CD4-positive, alpha-beta T cell treated with Interleukin-15 for 1 hour (primary cell): ENCODE results near the gene TMTC3.
"Not testable (repeated sequence)": the region's sequence is repeated elsewhere in the genome, so short reads cannot be mapped to it uniquely, and the experiment has no call there.

Experiments used
- DNase-seq: peaks from one replicate; pipeline ENCODE4 v3.0.0-alpha.2; 2020

TMTC3 gene

DNA sequence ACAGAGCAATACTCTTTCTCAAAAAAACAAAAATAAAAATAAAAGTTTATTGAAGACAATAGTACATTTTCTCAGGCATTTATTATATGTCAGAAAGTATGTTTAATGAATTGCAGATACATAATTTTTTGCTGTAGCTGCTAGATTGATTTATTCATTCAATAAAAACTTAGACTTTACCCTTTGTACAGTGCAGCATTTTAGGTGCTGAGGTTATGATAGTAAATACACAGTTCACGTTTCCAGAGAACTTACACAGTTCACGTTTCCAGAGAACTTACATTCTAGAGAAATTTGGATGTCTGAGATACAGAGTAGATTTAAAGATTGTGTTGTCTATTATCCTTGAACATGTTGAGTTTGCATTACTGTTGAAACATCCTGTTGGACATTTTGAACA, 25.3 kb downstream of the TMTC3 start:
- DNase-seq = no peak

DNA sequence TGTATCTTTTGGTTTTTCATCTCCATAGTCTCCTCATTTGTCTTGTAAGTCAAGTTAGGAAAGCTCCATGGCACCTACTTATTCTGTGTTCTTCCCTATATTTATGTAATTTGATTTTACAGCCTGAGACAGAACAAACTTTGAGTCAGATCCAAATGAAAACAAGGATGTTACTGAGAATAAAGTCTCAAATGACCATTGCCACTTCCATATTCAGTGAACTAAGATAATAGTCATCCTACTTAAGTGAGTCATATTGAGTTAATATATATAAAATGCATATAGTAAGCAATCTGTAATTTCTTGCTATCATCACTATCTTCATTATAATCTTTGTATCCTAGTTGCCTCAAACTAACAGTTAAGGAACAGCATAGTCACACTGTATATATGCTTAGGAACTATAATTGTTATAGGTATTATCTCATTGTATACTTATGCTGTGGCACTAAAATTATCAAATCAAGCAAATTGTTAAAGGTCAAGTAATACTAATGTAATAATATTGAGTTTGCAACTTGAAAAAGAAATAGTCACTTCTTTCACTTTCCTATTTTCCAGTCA, 30.8 kb downstream of the TMTC3 start:
- no peak for DNase-seq

DNA sequence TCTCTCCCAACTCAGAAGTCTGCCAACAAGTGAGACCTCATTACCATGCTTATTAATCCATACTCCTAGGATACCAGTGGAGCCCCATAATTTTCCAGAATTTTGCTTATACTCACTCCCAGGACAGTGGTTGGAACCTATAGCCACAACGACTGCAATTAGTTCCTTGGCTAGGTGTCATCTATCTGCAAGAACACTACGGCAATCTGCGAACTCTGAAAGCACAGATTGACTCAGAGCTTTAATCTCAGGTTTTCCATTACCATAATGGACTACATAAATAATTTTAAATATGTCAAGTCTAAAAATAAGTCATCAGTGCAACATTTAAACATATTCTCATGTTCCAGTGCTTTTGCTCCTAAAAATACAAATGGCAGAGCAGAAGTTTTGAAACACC, 33.4 kb downstream of the TMTC3 start:
- no peak for DNase-seq

- no peak for DNase-seq
Observed at GRCh38 chr12:88179436-88180014, 37.4 kb downstream of the TMTC3 start.

GRCh38 chr12:88181881-88182280, 39.8 kb downstream of the TMTC3 start:
- no peak for DNase-seq

DNA sequence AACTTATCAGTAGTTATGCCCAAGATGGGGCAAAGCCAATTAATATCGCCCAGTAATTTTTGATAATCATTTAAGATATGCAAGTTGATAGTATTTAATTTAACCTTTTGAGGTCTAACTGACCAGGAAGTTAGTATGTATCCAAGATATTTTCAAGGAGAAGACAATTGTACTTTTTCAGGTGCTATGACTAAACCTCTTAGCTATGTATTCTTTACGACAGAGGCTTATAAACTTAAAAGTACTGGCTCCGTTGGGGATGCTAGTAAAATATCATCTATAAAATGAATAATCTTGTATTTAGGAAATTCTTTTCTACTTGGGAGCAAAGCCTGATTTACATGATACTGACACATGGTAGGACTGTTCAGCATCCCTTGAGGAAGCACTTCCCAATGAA, 40.3 kb downstream of the TMTC3 start:
- DNase-seq = no peak

DNA sequence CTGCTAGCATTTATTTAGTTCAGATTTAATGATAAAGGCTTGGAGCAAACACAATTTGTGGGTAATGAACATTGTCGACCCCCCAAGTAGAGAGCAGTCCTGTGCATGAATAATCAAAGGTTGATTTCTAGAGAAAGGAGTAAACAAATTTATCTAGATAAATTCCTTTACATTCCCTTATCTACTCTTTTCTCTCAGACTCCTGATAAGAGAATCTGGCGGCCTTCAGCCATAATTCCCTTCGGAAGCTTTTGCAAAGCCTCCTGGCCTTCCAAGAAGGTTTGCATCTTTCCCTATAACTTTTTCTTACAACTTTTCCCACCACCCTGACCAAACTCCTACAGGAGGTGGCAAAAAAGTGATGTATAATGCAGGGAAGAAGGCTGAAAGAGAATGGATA, 42.1 kb downstream of the TMTC3 start:
- DNase-seq = no peak

- DNase-seq = no peak
Observed at GRCh38 chr12:88185279-88185678, 43.2 kb downstream of the TMTC3 start.

GRCh38 chr12:88185988-88186387, 43.9 kb downstream of the TMTC3 start:
- DNase-seq = no peak

DNA sequence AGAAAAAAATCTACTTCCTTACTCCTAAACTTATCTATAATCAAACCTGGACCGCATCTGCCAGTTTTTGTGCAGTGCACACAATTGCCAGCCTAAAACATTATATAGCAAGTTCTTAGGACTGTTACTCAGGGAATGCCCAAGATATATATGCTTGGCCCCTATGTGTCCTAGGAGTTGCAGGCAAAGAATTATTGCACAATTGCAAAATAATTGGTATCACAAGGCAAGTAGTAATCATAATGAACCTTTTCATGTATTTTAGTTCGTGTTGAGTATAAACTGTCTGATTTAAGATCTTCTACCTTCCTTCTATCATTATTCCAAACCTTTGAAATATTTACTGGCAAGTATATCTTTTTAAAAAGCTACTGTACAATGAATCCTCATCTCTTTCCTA, 45.5 kb downstream of the TMTC3 start:
- no peak for DNase-seq

- no peak for DNase-seq
Observed at GRCh38 chr12:88188180-88188579, 46.1 kb downstream of the TMTC3 start.

GRCh38 chr12:88192426-88192825, 50.3 kb downstream of the TMTC3 start:
- no peak for DNase-seq

- DNase-seq = no peak
Observed at GRCh38 chr12:88194868-88195267, 52.8 kb downstream of the TMTC3 start.

DNA sequence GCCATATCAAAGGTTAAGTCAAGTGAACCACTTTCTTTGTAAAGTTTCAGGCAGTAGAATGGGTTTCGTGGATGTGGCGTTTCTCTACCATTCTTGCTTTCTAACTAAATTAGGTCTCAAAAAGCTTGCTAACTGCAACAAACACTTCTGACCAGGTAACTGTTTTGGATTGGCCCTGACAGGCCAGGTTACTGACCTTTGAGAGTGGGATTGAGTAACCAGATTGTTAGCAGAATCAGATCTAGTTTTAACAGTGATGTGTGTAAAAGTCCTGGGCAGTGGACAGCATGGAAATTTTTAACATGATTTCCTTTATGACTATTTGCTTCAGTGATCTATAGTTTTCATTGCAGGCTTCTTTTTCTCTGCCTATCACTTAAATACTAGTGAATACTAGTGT, 57.9 kb downstream of the TMTC3 start:
- no peak for DNase-seq

DNA sequence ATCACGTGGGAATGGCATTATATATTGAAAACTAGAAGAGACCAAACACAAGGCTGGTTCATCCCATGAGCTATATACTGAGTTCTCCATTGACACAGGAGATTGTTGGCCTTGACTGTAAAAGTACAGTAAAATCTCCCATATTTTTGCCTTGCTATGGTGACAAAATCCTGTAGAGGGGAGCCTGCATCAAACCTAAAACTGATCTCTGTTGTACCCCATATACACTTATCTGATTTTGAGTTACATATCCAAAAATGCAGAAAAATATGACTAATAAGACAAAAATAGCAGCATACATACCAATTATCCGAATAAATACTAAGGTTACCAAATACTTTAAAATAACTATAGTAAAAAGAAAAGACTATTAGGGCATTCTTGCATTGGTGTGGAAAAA, 60.4 kb downstream of the TMTC3 start:
- no peak for DNase-seq

- DNase-seq = no peak
Observed at GRCh38 chr12:88206601-88207000, 64.5 kb downstream of the TMTC3 start.

DNA sequence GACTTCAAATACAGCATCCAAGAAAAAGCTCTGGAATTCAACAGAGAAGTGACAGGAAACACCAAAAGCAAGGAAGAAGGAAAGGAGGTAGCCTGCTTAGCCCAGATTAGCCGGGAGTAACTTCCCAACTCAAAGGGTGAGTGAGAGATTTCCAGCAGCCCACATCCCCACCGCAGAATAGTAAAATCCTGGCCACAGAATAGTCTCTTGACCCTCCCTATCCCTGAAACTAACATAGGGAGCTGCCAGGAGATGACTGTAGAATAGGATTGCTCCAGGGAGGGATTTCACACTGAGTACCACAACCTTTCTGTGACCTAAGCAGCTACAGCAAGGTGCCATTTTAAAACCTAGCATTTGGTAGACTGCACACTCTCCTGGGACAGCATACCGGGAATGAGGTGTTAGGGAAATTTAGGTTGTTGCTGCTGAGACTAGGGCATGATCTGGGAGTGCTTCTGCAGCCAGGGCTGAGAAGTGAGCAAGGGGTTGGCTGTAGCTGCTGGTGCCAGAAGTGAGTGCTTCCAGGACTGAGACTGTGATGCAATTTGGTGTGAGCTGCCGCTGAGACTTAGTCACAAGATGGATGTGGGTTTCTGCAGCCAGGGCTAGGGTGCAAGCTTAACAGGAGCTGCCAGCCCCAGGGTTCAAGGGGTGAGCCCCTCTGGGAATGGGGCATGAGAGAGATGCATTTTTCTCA, 66.0 kb downstream of the TMTC3 start:
- DNase-seq = no peak

DNA sequence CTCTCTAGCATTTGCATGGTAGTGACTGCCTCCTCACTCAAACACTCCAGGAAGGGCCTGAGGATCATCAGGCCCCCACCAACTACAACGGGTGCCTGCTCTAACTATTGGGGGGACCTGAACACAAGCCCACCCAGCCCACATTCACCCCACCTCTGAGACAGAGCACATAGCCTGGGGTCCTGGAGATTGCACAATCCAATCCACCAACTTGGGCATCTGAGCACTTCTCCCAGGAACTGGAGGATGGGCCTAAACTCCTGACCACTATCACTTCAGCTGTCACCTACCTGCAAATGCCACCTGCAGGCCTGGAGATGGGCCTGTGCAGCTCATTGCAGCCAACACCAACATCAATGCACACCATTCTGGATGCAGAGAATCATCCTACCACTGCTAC, 66.6 kb downstream of the TMTC3 start:
- DNase-seq = no peak

DNA sequence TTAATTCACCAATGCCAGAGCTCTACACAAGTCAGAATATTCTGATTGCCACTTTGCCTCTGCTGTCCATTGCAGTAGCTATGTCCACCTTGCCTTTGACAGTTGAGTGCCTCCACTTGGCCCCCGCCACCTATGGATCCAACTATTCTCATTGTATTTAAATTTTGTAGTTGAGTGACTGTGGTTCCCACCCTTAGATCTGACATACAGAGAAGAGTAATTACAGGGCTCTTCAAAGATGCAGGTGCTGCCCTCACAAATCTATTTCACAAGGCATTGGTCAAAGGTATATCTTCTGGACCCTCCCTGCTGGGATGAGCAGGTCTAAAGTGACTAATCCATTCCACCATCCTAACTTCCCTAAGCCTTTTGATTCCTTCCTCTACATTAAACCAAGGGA, 68.2 kb downstream of the TMTC3 start:
- not testable (repeated sequence) for DNase-seq

DNA sequence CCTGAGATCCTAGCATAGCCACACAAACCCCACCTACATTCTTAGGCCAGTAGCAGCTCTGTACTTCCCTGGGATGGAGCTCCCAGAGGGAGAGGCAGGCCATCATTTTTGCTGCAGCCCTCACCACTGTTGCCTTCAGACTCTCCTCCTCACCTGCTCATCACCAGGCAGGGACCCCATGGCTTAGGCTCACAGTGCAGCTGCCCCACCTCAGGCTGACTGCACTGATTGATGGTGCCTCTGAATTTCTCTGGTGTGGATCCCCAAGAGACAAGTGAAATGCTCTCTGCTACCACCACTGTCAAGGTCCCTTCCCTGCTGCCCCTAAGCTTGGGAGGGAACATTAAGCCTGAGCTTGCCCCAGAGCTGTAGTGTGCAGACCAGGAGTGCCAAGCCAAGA, 76.2 kb downstream of the TMTC3 start:
- no peak for DNase-seq

DNA sequence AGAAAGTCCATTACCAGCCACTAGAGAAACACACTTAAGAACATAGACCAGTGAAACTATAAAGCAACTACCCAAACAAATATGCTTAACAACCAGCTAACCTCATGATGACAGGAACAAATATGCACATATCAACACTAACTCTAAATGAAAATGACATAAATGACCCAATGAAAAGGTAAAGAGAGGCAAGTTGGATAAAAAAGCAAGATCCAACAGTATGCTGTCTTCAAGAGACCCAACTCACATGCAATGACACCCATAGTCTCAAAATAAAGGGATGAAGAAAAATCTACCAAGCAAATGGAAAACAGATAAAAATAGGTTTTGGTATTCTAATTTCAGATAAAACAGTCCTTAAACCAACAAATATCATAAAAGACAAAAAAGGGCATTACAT, 77.8 kb downstream of the TMTC3 start:
- DNase-seq = no peak

DNA sequence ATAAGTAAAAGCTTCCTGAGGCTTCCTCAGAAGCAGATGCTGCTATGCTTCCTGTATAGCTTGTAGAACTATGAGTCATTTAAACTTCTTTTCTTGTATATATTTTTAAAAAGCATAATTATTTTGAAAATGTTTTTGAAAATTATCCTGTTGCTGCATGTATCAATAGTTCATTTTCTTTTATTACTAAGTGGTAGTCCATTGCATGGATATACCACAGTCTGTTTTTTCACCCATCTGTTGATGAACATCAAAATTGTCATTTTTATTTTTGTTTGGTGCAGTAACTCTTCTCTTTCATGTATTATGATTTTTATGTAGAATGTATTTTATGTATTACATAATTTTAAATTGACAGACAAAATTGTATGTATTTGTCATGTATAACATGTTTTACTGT, 81.4 kb downstream of the TMTC3 start:
- no peak for DNase-seq

DNA sequence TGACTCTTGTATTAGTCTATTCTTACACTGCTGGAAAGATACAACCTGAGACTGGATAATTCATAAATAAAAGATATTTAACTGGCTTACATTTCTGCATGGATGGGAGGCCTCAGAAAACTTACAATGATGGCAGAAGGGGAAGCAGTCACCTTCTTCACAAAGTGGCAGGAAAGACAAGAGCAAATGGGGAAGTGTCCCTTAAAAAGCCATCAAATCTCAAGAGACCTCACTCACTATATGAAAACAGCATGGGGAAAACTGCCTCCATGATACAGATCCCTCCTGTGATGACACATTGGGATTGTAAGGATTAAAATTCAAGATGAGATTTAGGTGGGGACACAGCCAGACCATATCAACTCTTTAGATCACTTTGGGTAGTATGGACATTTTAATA, 83.7 kb downstream of the TMTC3 start:
- no peak for DNase-seq

GRCh38 chr12:88227263-88227662, 85.2 kb downstream of the TMTC3 start:
- no peak for DNase-seq

DNA sequence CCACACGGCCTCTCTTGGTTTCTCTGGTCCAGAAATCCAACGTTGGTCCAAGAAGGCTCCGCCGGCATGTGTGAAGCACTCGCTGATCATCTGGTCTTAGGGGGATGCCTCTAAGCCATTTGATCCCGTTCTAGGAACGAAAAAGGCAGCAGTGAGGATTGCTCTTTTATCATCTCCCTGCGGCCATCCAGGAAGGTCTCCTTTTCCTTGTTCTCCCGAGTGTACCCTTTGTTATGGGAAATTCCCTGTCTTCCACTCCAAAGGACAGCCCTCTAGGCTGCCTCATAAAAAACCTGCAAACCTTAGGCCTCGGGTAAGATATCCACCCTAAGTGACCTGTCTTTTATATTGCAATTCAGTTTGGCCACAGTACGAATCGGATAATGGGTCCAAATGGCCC, 85.8 kb downstream of the TMTC3 start:
- no peak for DNase-seq
